ENCODE measurements around the gene MRPL3. TPM values are rescaled to one million over a fixed set of nuclear protein-coding genes. Genes with fewer than 3 reads are reported as not detected.

Gene MRPL3
- total and polyA plus RNA-seq, 4 donors = 79.0 to 91.6 (median 88.6) TPM

DNA sequence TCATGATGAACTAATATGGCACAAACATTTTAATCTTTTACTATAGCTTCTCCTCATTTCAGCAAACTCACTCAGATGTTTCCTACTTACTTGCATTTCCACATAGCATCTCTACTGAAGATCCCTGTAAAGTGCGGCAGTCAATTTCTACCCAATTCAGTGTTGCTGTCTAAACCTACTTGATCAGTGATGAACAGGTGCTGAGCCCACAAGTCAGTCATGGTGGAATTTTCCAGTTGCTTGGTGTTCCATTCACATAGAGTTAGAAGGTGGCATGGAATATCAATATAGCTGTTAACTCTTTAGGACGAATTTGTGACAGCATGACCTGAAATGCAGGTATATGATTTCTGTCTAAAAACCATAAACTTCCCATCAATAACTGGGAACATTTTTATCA, 22.7 kb downstream of the MRPL3 start:
- H3K27me3 ChIP-seq (ENCODE audit: control insufficient read depth, insufficient read depth, low read length) = no peaks in the 10 kb centered on the region
- H3K9me3 ChIP-seq (ENCODE audit: control insufficient read depth, insufficient read depth, low read length) = no peaks in the 10 kb centered on the region
- no peak overlapping the region for H3K4me3 ChIP-seq (ENCODE audit: low read depth, low read length)
- 85% methylated on average over 2 of the region's 2 CpGs for WGBS (ENCODE audit: insufficient coverage)
- no peak overlapping the region for H3K27ac ChIP-seq (ENCODE audit: low read depth, low read length)
- no peaks in the 10 kb centered on the region for H3K36me3 ChIP-seq (ENCODE audit: control insufficient read depth, insufficient read depth, low read length)
- no peaks in the 10 kb centered on the region for H3K4me1 ChIP-seq (ENCODE audit: control insufficient read depth, insufficient read depth, low read length)
- DNase-seq (ENCODE audit: low read depth in 4 of 6, low spot score in 6 of 6) = no peak

DNA sequence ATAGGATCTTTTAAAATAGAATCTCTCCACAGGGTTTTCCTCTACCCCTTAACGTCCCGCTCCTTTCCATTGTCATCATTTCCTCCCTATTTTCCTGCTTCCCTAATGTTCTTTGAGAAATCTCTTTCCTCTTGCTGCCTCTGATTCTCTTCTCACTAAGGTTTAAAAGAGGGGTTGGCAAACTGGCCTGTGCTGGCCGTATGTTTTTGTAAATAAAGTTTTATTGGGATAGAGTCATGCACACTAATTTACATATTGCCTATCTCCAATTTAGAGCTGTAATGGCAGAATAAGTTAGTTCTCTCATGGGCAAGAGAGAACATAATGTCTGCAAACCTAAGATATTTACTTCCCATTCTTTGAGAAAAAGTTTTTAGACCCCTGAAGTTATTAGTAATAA, 25.0 kb downstream of the MRPL3 start:
- H3K4me3 ChIP-seq (ENCODE audit: low read depth, low read length) = no peak overlapping the region

DNA sequence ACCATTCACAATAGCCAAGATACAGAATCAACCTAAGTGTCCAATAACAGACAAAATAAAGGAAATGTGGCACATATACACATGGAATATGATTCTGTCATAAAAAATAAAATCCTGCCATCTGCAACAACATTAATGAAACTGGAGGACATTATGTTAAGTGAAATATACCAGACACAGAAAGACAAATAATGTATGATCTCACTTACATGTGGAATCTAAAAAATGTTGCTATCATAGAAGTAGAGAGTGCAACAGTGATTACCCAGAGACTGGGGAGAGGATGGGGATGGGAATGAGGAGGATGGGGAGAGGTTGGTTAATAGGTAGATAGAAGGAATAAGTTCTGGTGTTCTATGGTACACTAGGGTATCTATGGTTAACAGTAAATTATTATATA, 28.7 kb downstream of the MRPL3 start:
- H3K9me3 ChIP-seq (ENCODE audit: control insufficient read depth, insufficient read depth, low read length) = no peaks in the 10 kb centered on the region
- no peaks in the 10 kb centered on the region for H3K36me3 ChIP-seq (ENCODE audit: control insufficient read depth, insufficient read depth, low read length)
- no peak overlapping the region for H3K27ac ChIP-seq (ENCODE audit: low read depth, low read length)
- no peaks in the 10 kb centered on the region for H3K27me3 ChIP-seq (ENCODE audit: control insufficient read depth, insufficient read depth, low read length)
- DNase-seq (ENCODE audit: low read depth in 4 of 6, low spot score in 6 of 6) = no peak
- no peaks in the 10 kb centered on the region for H3K4me1 ChIP-seq (ENCODE audit: control insufficient read depth, insufficient read depth, low read length)
- H3K4me3 ChIP-seq (ENCODE audit: low read depth, low read length) = no peak overlapping the region

More for the DNA sequence above, 25.0 kb downstream of the MRPL3 start:
- no peak for DNase-seq (ENCODE audit: low read depth in 4 of 6, low spot score in 6 of 6)
- Histone ChIP-seq H3K27me3 (ENCODE audit: control insufficient read depth, insufficient read depth, low read length) (no peaks in the 10 kb centered on the region), H3K4me1 (ENCODE audit: control insufficient read depth, insufficient read depth, low read length) (no peaks in the 10 kb centered on the region), H3K36me3 (ENCODE audit: control insufficient read depth, insufficient read depth, low read length) (no peaks in the 10 kb centered on the region), H3K9me3 (ENCODE audit: control insufficient read depth, insufficient read depth, low read length) (no peaks in the 10 kb centered on the region), H3K27ac (ENCODE audit: low read depth, low read length) (no peak overlapping the region)
- WGBS (ENCODE audit: insufficient coverage) = no CpG with 5 or more reads among the region's 3 CpGs

DNA sequence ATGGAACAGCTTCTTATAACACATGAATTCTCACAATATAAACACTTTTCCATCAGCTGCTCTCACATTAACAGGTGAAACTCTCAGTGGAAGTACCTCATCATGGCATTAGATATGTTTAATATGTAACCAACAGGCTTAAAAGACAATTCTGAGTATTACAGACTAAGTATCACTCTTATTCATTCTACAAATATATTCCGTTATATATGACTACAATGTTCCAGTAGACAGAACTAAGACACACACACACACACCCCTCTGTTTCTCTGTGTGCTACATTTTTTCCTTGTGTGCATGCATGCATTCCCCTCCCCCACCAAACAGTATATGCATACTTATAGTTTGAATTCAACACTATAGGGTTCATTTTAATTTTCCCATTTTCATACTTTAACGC, 32.4 kb downstream of the MRPL3 start:
- Histone ChIP-seq H3K27me3 (ENCODE audit: control insufficient read depth, insufficient read depth, low read length) (no peaks in the 10 kb centered on the region), H3K36me3 (ENCODE audit: control insufficient read depth, insufficient read depth, low read length) (no peaks in the 10 kb centered on the region), H3K4me1 (ENCODE audit: control insufficient read depth, insufficient read depth, low read length) (no peaks in the 10 kb centered on the region), H3K4me3 (ENCODE audit: low read depth, low read length) (no peak overlapping the region), H3K9me3 (ENCODE audit: control insufficient read depth, insufficient read depth, low read length) (no peaks in the 10 kb centered on the region), H3K27ac (ENCODE audit: low read depth, low read length) (no peak overlapping the region)
- WGBS (ENCODE audit: insufficient coverage) = 100% methylated on average over 1 of the region's 2 CpGs
- DNase-seq (ENCODE audit: low read depth in 4 of 6, low spot score in 6 of 6) = no peak

DNA sequence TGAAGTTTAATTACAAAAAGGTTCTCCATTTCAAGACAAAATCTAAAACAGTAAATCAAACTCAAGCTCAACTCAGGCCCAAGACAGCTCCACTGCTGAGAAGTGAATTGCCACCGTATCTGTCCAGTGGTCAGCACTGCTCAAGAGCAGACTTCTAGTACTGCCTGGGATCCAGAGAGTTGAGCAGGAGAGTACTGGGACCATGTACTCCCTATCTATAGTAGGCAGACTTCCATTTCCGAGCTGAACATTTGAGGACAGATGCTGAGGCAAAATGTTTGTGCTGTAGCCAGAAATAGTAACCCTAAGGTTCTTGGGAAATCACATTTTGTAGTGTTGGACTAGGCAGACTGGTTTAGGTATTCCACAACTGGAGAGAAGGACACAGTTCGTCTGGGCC, 44.1 kb downstream of the MRPL3 start:
- H3K27ac ChIP-seq (ENCODE audit: low read depth, low read length) = no peak overlapping the region
- H3K36me3 ChIP-seq (ENCODE audit: control insufficient read depth, insufficient read depth, low read length) = peaks cover 3% of the 10 kb centered on the region
- H3K27me3 ChIP-seq (ENCODE audit: control insufficient read depth, insufficient read depth, low read length) = no peaks in the 10 kb centered on the region
- DNase-seq (ENCODE audit: low read depth in 4 of 6, low spot score in 6 of 6) = no peak
- H3K4me3 ChIP-seq (ENCODE audit: low read depth, low read length) = no peak overlapping the region
- 88% methylated on average over 2 of the region's 3 CpGs for WGBS (ENCODE audit: insufficient coverage)
- no peaks in the 10 kb centered on the region for H3K9me3 ChIP-seq (ENCODE audit: control insufficient read depth, insufficient read depth, low read length)
- H3K4me1 ChIP-seq (ENCODE audit: control insufficient read depth, insufficient read depth, low read length) = no peaks in the 10 kb centered on the region

DNA sequence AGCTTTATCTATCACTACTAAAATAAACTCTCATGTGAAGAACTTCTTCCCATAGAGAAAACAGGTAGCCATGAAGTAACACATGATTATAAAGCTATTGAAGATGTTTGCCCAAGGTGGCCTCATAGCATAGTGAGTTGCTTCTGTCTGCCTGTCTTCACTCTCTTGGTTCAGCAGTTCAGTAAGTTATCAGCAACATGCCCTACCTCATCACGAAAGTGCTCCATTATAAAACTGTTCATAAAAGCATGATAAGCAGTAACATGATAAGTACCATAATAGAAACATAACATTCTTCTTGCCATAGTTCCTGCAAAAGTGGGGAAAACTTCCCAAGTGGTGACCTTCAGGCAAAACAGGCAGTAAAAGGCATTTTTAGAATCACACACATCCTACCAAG, 45.6 kb downstream of the MRPL3 start:
- no peaks in the 10 kb centered on the region for H3K27me3 ChIP-seq (ENCODE audit: control insufficient read depth, insufficient read depth, low read length)
- no CpG with 5 or more reads among the region's 1 CpG for WGBS (ENCODE audit: insufficient coverage)
- H3K36me3 ChIP-seq (ENCODE audit: control insufficient read depth, insufficient read depth, low read length) = peaks cover 3% of the 10 kb centered on the region
- H3K4me3 ChIP-seq (ENCODE audit: low read depth, low read length) = no peak overlapping the region
- H3K27ac ChIP-seq (ENCODE audit: low read depth, low read length) = no peak overlapping the region
- no peaks in the 10 kb centered on the region for H3K9me3 ChIP-seq (ENCODE audit: control insufficient read depth, insufficient read depth, low read length)
- DNase-seq (ENCODE audit: low read depth in 4 of 6, low spot score in 6 of 6) = no peak
- H3K4me1 ChIP-seq (ENCODE audit: control insufficient read depth, insufficient read depth, low read length) = no peaks in the 10 kb centered on the region

DNA sequence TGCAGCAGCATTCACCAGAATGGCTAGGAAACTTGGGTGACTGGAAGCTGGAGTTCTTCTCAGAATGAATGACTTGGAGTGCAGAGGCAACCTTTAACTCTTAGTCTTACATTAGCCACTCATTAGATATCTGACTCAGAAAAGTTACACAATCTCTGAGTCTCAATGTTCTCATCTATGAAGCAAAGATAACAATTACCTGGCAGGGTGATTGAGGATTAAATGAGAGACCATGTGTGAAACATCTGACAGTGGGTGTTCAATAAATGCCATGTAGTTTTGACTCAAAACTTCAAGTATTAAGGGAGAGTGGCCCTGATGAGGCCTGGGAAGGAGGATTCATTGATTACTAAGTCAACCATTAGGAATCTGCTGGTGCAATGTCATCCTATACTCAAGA, 48.3 kb downstream of the MRPL3 start:
- Histone ChIP-seq H3K9me3 (ENCODE audit: control insufficient read depth, insufficient read depth, low read length) (no peaks in the 10 kb centered on the region), H3K36me3 (ENCODE audit: control insufficient read depth, insufficient read depth, low read length) (no peaks in the 10 kb centered on the region), H3K4me1 (ENCODE audit: control insufficient read depth, insufficient read depth, low read length) (no peaks in the 10 kb centered on the region), H3K27ac (ENCODE audit: low read depth, low read length) (no peak overlapping the region), H3K27me3 (ENCODE audit: control insufficient read depth, insufficient read depth, low read length) (no peaks in the 10 kb centered on the region), H3K4me3 (ENCODE audit: low read depth, low read length) (no peak overlapping the region)
- DNase-seq (ENCODE audit: low read depth in 4 of 6, low spot score in 6 of 6) = no peak

DNA sequence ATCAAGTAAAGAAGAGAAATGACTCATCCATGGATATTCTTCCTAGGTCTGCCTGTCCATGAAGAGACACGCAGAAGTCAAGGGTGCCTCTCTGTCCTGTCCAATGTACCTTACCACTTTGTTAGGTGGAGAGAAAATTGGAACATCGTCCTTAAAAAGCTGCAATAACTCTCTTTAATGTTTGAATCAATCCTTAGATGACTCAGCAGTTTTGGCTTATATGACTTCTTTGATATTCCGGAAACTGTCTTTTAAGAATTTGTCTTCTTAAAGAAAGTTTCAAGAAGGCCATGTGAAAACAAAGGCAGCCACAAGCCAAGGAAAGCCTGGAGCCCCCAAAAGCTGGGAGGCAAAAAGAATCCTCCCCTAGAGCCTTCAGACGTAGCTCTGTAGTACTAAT, 49.2 kb downstream of the MRPL3 start:
- no peak overlapping the region for H3K4me3 ChIP-seq (ENCODE audit: low read depth, low read length)
- no peaks in the 10 kb centered on the region for H3K9me3 ChIP-seq (ENCODE audit: control insufficient read depth, insufficient read depth, low read length)
- H3K36me3 ChIP-seq (ENCODE audit: control insufficient read depth, insufficient read depth, low read length) = no peaks in the 10 kb centered on the region
- H3K4me1 ChIP-seq (ENCODE audit: control insufficient read depth, insufficient read depth, low read length) = no peaks in the 10 kb centered on the region
- H3K27ac ChIP-seq (ENCODE audit: low read depth, low read length) = no peak overlapping the region
- no peak for DNase-seq (ENCODE audit: low read depth in 4 of 6, low spot score in 6 of 6)
- no peaks in the 10 kb centered on the region for H3K27me3 ChIP-seq (ENCODE audit: control insufficient read depth, insufficient read depth, low read length)
- WGBS (ENCODE audit: insufficient coverage) = no CpG with 5 or more reads among the region's 4 CpGs

DNA sequence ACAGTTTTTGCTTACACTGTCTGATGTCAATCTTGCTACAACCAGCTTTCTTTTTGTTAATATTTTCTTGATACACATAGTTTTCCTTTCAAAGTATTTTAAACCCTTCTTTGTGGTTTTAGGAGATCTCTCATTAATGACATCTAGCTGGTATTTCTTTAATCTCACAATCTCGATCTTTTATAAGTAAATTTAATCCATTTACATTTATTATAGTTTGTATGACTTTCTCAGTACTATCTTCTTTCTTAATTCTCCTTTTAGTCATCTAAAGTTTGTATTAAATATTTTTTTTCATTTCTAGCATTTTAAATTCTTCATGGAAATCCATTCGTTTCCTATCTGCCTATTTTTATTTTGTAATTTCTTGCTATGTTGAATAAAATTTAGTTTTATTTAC, 55.4 kb downstream of the MRPL3 start:
- WGBS (ENCODE audit: insufficient coverage) = no CpG with 5 or more reads among the region's 2 CpGs
- H3K27ac ChIP-seq (ENCODE audit: low read depth, low read length) = no peak overlapping the region
- H3K36me3 ChIP-seq (ENCODE audit: control insufficient read depth, insufficient read depth, low read length) = no peaks in the 10 kb centered on the region
- no peaks in the 10 kb centered on the region for H3K27me3 ChIP-seq (ENCODE audit: control insufficient read depth, insufficient read depth, low read length)
- no peaks in the 10 kb centered on the region for H3K4me1 ChIP-seq (ENCODE audit: control insufficient read depth, insufficient read depth, low read length)
- peaks cover 3% of the 10 kb centered on the region for H3K9me3 ChIP-seq (ENCODE audit: control insufficient read depth, insufficient read depth, low read length)
- no peak overlapping the region for H3K4me3 ChIP-seq (ENCODE audit: low read depth, low read length)
- no peak for DNase-seq (ENCODE audit: low read depth in 4 of 6, low spot score in 6 of 6)

DNA sequence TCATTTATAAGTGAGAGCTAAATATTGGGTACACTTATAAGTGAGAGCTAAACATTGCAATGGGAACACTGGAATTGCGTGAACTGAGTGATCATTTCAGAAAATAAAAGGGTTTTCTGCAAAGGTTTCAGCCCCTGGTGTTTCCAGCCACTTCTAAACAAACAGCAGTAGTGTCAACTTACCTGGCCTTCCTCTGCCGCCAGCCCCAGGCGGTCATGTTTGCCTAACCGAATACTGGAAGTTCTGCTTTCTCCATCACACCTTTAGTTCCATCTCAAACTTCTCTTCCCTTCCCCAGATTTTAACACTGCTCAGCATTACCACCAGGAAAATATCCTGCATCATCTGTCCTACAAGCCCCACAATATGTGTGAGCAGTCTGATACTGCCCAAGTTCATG, 58.6 kb downstream of the MRPL3 start:
- Histone ChIP-seq H3K4me3 (ENCODE audit: low read depth, low read length) (no peak overlapping the region), H3K27me3 (ENCODE audit: control insufficient read depth, insufficient read depth, low read length) (no peaks in the 10 kb centered on the region), H3K4me1 (ENCODE audit: control insufficient read depth, insufficient read depth, low read length) (no peaks in the 10 kb centered on the region), H3K27ac (ENCODE audit: low read depth, low read length) (no peak overlapping the region), H3K36me3 (ENCODE audit: control insufficient read depth, insufficient read depth, low read length) (no peaks in the 10 kb centered on the region), H3K9me3 (ENCODE audit: control insufficient read depth, insufficient read depth, low read length) (peaks cover 3% of the 10 kb centered on the region)
- WGBS (ENCODE audit: insufficient coverage) = 100% methylated on average over 3 of the region's 4 CpGs
- DNase-seq (ENCODE audit: low read depth in 4 of 6, low spot score in 6 of 6) = no peak

DNA sequence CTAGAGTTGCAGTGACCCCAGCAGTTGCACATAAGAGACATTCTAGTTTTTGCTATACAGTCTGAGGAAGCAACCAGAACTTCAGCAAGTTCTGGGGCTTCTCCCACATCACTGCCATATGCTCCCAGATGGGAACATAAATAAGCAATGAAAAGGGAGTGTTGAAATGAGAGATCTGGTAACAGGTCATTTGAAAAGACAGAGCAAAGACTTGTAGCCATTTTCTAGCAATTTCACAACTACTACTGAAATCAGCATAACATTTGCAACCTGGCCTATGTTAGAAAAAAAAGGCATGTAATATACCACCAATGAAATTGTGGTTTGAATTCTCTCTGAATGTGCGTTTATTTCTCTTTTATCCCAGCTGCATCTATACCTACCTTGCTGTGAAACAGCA, 63.7 kb downstream of the MRPL3 start:
- peak in 1 of 6 donors; percentile 53 for DNase-seq (ENCODE audit: low read depth in 4 of 6, low spot score in 6 of 6)
- H3K9me3 ChIP-seq (ENCODE audit: control insufficient read depth, insufficient read depth, low read length) = no peaks in the 10 kb centered on the region
- H3K27ac ChIP-seq (ENCODE audit: low read depth, low read length) = no peak overlapping the region
- no peak overlapping the region for H3K4me3 ChIP-seq (ENCODE audit: low read depth, low read length)
- H3K4me1 ChIP-seq (ENCODE audit: control insufficient read depth, insufficient read depth, low read length) = no peaks in the 10 kb centered on the region
- no peaks in the 10 kb centered on the region for H3K36me3 ChIP-seq (ENCODE audit: control insufficient read depth, insufficient read depth, low read length)
- no CpG with 5 or more reads among the region's 1 CpG for WGBS (ENCODE audit: insufficient coverage)
- H3K27me3 ChIP-seq (ENCODE audit: control insufficient read depth, insufficient read depth, low read length) = no peaks in the 10 kb centered on the region
